CD4-positive, alpha-beta T cell treated with Interleukin-6 at 100 ng/mL for 8 hours (primary cell): ENCODE data around the gene TNFRSF18.

ENCODE experiments used
- DNase-seq: peaks from one replicate; pipeline ENCODE4 v3.0.0-alpha.2; 2020; ENCODE audit warnings: mixed read lengths, low spot score

TNFRSF18 gene

DNA sequence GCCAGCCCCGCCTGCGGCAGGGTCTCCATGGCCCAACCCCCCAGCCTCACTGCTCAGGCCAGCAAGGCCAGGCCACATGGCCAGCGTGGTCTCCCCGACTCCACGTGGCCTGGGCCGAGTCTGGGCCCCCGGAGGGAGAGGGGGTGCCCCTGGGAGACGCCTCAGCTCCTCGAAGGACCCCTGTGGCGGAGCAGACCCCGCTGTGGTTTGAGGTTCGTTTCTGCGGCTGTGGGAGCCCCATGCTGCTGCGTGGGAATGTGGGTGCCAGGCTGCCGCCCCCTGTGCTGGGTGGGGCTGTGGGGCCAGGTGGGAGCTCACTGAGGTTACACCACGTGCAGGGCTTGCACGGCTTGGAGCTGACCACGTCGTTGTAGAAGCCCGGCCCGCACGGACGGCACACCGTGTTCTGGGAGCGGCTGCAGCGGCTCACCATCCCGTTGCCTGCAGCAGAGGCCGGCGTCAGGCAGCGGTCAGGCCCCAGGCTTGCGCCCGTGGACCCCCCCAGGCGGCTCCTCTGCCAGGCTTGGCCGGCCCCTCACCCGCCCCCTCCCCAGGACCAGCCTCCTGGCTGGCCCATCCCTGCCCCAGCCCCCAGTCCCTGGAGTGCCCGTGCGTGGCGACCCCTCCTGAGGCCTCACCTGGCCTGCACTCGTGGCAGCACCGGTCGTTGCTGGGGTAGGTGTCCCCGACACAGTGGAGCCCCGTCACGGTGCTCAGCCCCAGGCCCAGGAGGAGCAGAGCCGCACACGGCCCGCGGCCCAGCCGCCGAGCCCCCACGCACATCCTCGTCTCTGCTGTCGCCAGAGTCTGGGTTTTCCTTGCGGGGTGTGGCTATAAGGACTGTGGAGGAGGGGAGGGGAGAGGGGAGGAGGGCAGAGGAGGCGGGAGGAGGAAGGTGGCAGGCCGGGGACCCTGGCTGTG is 7.2 kb upstream of the TNFRSF18 start, which contains the start of gene TNFRSF4:
TNFRSF4 (minus strand) TSS at position 809 of the 921 bp plus-strand sequence; CDS start at position 783, 26 bp downstream.
- DNase-seq = peak; percentile 17

- DNase-seq = peak; percentile 37
Observed at GRCh38 chr1:1212780-1213344, 6.5 kb upstream of the TNFRSF18 start.

DNA sequence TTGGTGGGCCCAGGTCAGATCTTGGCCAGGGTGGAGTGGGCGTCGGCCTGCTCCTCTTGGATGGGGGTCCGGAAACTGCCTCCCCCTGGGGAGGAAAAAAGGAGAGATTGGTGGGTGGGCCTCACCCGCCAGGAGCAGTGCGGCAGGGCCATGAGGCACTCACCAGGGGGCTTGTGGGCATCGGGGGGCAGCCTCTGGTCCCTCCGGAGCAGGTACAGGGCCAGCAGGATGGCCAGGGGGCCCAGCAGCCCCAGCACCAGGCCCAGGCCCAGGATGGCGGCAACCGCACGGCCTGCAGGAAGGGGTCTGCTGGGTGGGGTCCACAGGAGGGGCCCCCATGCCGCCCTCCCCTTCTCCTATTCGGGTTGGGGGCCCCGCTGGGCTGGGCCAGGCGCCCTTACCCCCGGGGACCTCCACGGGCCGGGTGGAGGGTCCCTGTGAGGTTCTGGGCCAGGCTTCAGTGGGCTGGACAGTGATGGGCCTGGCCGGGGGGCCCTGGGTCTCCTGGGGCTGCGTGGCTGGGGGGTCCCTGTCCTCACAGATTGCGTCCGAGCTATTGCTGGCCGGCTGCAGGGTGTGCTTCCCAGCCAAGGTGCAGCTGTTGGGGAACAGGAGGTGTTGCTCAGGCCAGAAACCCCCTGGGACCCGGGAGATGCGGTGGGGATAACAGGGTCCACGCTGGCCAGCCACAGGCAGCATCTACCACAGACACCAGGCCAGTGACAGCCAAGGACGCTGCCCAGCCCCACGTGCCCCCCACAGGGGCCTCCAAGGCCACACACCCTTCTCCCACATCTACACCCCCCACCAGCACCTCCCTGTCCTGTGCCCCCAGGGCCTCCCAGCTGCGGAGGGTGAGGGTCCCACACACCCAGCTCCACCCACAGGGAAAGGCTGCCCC is 5.4 kb upstream of the TNFRSF18 start:
- DNase-seq = no peak

- DNase-seq = no peak
Observed at GRCh38 chr1:1210726-1211540, 4.5 kb upstream of the TNFRSF18 start.

- DNase-seq = peak; percentile 38
Observed at GRCh38 chr1:1208713-1209433, 2.5 kb upstream of the TNFRSF18 start.

- no peak for DNase-seq
Observed at GRCh38 chr1:1207571-1207892, 1.1 kb upstream of the TNFRSF18 start.

DNA sequence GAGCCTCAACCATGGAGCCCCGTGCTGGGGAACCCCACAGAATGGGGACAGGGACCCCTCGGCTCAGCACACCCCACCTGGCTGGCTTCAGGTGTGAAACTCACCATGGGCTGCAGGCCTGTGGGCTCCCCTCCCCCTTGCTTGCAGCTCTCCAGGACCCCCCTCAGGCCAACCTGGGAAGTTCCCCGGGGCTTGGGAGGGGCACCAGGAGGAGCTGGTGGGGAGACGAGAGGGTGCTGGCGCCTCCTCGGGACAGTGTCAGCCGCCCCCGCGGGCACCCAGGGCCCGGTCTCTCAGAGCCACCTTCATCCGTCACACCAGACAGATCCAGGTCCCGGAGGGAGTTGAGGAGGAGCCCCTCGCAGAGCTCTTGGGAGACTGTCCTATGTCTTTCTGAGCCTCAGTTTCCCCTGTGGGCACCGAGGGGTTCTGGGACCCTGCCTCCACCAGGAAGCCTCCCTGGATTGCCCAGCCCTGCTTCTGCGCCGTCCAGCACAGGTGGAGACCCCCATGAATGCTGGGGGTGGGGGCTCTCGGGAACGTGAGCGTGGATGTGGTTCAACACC is 657 bp upstream of the TNFRSF18 start:
- no peak for DNase-seq

- DNase-seq = no peak
Observed at GRCh38 chr1:1205769-1206375, 520 bp downstream of the TNFRSF18 start.

DNA sequence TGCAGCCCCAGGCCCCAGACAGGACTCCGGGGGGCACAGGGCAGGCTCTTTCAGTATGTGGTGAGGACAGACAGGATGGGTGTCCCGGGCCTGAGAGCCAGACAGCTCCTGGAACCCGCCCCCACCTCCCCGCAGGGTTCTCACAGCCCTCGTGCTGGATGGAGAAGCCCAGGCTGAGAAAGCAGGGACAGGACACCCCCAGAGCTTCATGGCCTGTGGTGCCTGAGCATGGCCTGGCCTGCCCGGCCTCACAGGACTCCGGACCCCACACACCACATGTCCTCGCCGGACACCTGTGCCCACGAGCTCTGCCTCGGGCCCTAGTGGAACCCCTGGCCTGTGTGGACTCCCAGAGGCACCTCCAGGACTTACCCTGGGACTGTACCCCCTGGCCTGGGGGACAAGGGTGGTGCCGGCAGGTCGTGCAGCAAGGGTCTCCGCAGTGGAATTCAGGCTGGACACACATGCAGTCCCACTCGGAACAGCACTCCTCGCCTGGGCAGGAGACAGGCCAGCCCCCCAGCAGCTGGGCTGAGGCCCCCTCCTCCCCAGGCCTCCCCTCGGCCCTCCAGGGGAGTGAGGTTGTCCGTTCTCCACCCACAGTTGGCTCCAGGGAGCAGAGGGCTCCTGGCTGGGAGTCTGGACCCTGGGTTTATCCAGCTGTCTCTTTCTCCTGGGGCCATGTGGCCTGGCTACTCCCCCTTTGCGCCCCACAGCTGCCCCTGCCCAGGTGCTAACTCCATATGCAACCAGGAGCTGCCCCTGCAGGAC is 1.2 kb downstream of the TNFRSF18 start:
- DNase-seq = no peak

DNA sequence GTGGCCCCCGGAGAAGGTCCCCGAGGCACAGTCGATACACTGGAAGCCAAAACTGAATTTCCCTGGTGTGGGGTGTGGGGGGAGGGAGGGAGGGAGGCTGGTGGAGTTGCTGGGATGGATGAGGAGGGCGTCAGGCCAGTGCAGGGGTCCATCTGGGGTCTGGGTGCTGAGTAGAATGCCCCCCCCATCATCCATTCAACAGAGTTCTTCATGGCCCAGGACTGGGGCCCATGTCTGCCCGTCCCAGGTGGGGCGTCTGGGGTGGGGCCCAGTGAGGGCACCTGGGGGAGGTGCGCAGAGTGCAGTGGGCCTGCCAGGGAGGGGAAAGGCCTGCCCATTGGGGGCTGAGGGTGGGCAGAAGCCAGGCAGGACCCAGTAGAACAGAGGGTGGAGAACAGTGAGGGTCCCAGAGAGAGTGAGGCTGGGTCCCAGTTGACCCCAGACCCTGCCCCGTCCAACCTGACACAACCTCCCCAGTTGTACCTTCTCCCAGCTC is 1.9 kb downstream of the TNFRSF18 start:
- DNase-seq = no peak

DNA sequence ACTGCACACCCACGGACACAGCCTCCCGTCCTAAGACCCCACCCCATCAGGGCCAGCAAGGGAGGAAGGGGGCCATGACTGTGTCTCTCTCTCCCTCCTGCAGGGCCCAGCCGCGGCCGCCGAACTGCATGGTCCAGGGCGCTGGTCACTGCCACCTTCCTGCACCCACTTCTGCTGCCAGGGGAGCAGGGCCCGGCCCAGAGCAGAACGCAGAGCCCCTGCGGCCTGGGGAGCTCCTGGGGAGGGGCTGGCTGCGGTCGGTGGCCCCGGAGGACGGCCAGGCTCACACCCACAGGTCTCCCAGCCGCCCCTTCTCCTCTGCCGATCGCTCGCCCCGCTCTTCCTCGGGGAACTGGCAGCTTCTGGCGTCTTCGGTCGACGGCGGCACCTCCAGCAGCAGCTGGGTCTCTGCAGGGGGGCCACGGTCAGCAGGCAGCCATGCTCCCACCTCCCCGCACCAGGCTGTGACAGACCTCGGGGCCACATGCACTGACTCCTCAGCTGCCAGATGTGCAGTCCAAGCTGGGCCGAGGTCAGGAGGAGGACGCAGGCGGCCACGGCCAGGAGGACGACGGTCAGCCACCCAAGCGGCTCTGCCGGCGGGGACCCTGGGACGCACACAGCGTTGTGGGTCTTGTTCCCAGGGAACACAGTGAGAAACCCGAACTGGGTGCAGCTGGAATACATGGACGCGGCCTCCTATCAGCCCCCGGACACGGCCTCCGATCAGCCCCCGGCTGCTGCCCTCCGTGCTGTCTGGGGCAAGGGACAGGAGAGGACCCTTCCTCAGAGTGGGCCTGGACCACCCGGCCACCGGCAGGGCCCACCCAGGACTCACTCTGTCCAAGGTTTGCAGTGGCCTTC is 2.6 kb downstream of the TNFRSF18 start:
- no peak for DNase-seq

GRCh38 chr1:1202831-1203560 is 3.4 kb downstream of the TNFRSF18 start:
- no peak for DNase-seq

DNA sequence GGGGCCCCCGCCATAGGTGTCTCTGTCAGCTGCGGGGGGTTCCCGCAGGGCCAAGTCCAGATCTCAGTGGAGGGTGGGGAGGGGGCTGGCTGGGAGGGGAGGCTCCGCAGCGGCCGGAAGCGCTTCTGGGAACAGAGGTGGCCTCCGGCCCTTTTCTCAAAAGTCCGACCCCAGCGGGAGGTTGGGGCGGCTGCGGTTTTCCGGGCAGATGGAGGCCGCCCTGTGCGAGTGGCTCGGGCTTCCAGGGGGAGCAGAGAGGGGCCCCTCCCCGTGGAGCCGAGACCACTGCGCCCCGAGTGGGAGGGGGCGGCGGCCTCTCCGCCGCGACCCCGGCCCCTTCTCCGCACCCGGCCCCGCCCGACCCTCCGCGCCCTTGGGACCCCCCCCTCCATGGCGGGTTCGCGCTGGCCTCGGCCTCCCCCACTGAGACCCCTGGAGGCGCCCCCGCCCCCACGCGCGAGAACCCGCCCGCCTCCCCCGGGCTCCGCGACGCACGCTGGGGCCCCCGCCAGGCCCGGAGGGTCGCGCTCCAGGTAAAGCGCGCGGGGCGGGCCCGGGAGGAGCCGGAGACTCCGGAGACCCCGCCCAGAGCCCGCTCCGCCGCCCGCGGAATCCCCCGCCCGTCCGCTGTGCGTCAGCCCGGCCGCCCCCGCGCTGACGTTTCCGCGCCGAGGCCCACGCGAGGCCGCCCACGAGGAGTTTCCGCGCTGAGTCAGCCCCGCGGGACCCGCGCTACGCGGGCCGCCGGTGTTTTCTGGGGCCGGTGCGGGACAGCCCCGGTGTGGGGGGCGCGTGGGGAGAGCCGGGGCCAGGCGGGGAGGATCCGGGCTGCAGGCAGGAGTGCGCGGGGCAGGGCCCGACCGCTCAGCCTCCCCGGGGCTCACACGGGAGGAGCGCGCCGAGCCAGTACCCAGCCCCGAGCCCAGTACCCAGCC is 5.2 kb downstream of the TNFRSF18 start:
- peak; percentile 84 for DNase-seq

DNA sequence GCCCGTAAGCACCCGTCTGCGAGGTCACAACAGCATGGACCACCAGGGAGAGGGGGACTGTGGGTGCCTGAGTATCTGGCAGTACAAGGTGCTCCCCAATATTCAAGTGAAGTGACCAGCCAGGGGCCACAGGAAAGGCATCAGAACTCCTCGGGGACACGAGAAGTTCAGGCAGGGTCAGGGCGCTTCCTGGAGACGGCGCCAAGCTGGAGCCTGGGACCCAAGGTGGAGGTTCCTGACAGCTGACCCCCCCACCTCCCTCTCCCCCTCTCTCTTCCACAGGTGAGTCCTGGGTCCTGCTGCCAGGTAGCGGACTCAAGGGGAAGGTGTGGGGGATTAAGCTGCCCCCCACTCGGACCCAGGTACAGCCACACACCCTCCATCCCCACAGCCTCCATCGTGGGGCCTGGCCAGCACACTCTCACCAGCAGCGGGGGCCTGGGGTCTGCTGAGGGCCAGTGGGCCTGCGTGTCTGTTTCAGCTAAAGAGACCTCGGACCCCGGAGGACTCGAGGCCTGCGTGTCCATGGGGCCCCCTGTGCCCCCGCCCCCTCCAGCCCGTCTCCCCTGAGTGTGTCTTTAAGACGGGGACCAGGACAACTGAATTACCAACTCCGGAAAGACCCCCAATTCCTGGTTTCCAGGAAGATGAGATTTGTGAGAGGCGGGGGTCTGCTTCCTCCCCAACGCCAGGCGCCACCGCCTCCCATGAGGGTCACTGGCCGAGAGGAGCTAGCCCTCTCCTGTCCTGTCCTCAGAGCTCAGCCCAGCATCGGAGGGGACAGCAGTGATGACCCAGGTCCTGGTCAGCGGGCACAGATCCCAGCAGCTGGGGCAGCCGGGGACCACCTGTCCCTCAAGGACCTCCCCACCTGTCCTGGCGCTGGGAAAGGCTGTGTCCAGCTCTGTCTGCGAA is 6.2 kb downstream of the TNFRSF18 start:
- no peak for DNase-seq
